Erythroblast (primary cell): Measurements from ENCODE around the gene MUCL3.

Experiments
- GATA1 ChIP-seq: IDR thresholded peaks from 2 replicates; pipeline ENCODE4 v1.6.1; 2011; ENCODE audit warnings: low read depth, mild to moderate bottlenecking, control low read depth, low read length, moderate library complexity
- POLR2A ChIP-seq: IDR thresholded peaks from 2 replicates; pipeline ENCODE4 v1.6.1; 2011; ENCODE audit warnings: mild to moderate bottlenecking, low read length

DNA sequence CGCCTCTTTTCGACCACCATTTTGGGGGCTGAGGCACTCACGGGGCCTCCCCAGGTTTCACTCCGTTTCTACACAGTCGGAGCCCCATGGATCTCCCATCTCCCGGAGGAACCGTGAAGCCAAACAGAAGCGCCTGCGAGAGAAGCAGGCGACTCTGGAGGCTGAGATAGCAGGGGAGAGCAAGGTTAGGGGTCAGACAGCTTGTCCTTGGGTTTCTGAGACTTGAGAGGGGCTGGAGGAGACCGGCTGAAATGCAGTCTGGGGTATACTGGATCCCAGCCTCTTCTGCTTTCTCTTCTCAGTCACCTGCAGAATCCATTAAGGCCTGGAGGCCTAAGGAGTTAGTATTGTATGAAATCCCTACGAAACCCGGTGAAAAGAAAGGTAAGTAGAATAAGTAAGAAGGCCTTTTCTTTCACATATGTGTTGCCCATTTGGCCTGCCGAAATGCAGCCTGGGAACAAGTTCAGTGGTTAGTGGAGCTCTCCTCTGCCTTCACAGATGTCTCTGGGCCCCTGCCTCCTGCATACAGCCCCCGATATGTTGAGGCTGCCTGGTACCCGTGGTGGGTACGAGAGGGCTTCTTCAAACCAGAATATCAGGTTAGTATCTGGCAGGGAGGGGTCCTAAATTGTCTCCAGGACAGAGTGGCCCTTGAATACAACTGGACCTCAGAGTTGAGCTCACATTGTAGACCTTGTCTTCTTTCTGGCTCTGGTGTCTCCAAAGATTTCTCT is 25.8 kb upstream of the MUCL3 start:
- TF ChIP-seq POLR2A (no peak), GATA1 (no peak)
